8988T (cell line): ENCODE measurements around the gene PITPNC1.
"Not testable (repeated sequence)": the region's sequence is repeated elsewhere in the genome, so short reads cannot be mapped to it uniquely, and the experiment has no call there.

Source experiments
- DNase-seq: peaks from one replicate; pipeline ENCODE4 v3.0.0; 2011

PITPNC1 gene

GRCh38 chr17:67376737-67377487 lies at the start of gene PITPNC1:
Gene PITPNC1, plus strand, starts transcription at chr17:67377281.
- DNase-seq, result peak; percentile 52

DNA sequence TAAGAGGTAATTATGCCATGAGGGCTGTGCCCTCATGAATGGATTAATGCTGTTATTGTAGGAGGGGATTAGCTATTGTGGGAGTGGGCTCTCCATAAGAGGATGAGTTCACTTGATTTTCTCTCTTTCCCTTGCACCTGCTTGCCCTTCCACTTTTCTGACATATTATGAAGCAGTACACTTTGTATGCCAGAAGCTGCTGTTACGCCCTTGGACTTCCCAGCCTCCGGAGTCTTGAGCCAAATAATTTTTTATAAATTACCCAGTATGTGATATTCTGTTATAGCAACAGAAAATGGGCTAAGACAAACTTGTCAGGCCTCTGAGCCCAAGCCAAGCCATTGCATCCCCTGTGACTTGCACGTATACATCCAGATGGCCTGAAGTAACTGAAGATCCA lies 49.1 kb upstream of the PITPNC1 start:
- DNase-seq, result no peak

DNA sequence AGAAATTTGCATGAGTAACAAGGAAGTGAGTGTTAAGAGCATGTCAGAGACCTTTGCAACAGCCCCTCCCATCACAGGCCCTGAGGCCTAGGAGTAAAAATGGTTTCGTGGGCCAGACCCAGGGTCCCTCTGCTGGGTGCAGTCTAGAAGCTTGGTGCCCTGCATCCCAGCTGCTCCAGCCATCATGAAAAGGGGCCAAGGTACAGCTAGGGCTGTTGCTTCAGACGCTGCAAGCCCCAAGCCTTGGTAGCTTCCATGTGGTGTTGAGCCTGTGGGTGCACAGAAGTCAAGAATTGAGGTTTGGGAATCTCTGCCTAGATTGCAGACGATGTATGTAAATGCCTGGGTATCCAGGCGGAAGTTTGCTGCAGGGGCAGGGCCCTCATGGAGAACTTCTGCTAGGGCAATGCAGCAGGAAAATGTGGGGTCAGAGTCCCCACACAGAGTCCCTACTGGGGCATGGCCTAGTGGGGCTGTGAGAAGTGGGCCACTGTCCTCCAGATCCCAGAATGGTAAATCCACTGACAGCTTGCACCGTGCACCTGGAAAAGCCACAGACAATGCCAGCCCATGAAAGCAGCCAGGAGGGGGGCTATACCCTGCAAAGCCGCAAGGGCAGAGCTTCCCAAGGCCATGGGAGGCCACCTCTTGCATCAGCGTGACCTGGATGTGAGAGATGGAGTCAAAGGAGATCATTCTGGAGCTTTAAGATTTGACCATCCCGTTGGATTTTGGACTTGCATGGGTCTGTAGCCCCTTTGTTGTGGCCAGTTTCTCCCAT lies 45.5 kb upstream of the PITPNC1 start:
- not testable (repeated sequence) for DNase-seq

- not testable (repeated sequence) for DNase-seq
These were observed 44.9 kb upstream of the PITPNC1 start for GRCh38 chr17:67332162-67332508.

- DNase-seq, result no peak
These were observed 41.7 kb upstream of the PITPNC1 start for GRCh38 chr17:67335245-67335835.

- no peak for DNase-seq
These were observed 40.2 kb upstream of the PITPNC1 start for GRCh38 chr17:67336859-67337258.

DNA sequence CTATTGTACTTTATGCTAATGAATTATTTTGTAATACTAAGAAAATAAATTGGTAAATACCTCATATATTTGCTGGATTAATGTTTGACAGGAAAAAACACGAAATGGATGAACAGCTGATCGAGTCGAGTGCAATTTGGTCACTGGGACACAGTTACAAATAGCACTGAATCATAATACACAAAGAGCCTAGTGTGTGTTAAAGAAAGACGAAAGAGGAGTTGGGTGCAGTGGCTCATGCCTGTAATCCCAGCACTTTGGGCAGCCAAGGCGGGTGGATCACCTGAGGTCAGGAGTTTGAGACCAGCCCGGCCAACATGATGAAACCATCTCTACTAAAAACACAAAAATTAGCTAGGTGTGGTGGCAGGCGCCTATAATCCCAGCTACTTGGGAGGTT lies 38.7 kb upstream of the PITPNC1 start:
- DNase-seq, result not testable (repeated sequence)

- no peak for DNase-seq
These were observed 33.8 kb upstream of the PITPNC1 start for GRCh38 chr17:67343237-67343636.

DNA sequence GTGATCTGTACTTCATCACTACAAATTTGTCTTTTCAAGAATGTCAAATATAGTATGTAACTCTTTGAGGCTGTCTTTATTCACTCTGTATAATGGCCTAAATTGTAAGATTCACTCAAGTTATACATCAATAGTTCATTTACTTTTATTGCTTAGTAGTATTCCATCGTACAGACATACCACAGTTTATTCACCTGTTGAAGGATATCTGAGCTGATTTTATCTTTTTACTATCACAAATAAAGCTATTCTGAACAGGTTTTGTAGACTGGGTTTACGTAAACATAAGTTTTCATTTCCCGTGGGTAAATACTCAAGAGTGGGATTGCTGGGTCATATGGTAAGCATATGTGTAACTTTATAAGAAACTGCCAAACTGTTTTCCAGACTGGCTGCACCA lies 29.3 kb upstream of the PITPNC1 start:
- DNase-seq, result no peak

- no peak for DNase-seq
These were observed 27.7 kb upstream of the PITPNC1 start for GRCh38 chr17:67349420-67349819.

GRCh38 chr17:67353161-67353560 lies 23.9 kb upstream of the PITPNC1 start:
- no peak for DNase-seq

- DNase-seq, result no peak
These were observed 23.0 kb upstream of the PITPNC1 start for GRCh38 chr17:67353929-67354574.

DNA sequence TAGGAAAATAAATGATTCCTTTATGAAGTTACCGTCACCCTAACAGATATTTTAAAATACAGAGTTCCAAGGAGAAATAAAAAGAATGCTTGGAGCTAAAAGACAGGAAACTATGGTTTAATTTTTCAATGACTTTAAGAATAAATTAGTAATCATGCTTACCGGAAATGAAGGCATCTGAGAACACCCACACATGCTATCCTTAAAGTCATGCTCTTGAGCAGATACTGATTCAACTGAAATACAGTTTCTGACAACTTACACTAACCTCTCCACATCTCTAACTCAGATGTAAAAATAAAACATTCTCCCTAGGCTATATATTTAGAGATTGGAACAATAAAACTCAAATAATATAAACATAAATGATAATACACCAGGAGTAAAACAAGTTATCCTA lies 18.5 kb upstream of the PITPNC1 start:
- no peak for DNase-seq

DNA sequence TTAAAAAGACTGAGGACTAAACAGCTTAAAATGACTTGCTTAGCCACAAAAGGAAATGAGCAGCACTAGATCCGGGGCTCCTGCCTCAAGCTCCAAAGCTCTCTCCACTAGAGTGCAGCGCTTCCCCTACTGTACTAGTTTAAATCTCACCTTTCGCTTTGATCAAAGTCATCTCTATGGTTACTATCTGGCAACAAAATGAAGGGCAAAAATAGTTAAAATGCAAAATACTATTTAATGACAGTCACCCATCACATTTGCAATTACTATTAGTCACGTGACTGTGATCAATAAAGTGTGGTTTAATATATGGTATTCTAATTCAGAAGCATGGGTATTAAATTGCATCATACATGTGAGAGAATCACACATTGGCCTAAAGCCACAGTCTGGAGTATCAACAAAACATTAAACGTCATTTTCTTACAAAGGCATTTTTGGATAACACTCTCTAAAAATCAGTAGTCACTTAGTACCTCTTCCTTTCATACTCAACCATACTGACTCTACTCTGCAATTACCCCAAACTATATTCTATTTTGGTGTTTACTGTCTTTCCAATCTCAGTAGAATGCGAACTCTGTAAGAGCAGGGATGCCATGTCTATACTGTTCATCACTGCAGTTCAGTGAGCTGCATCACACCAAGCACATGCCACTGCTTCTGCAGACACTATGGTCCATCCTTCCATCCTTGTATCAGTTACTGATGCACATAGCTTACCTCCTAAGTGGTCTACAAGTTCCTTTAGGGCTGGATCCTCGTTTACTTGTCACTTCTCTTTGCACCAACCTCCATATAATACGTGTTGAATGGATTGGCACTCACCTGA lies 16.9 kb upstream of the PITPNC1 start:
- no peak for DNase-seq

- DNase-seq, result no peak
These were observed 16.2 kb upstream of the PITPNC1 start for GRCh38 chr17:67360880-67361279.

DNA sequence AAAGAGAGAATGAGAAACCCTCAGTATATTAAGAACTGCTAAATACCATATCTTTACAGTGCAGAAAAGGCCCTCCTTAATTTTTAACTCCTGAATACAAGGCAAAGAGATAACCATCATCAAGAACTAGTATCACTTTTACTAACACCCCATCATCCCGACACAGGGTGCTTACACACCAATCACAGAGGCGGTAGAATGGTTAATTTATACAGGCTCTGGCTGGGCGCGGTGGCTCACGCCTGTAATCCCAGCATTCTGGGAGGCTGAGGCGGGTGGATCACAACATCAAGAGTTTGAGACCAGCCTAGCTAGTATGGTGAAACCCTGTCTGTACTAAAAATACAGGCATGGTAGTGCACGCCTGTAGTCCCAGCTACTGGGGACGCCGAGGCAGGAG lies 14.9 kb upstream of the PITPNC1 start:
- DNase-seq, result no peak

GRCh38 chr17:67364847-67365737 lies 12.0 kb upstream of the PITPNC1 start:
- no peak for DNase-seq

DNA sequence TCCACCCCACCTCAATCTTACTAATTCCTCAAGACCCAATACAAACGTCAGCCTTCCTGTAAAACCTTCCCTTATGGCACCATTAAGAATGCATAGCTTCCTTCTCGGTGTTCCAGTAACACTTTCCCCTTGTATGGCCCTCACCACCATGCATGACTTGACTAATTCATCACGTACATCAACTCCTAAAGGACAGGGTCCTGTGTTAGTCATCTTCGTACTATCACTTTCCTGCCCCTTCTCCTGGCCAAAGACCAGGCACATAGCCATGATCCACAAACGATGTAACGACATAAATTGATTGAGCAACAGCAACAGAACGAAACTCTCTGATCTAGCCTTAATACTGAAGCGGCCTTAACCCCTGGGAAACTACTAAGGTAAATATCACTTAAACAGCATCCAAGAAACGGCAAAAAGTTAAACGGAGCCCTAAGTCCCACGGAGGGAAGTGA lies 11.3 kb upstream of the PITPNC1 start:
- DNase-seq, result no peak

DNA sequence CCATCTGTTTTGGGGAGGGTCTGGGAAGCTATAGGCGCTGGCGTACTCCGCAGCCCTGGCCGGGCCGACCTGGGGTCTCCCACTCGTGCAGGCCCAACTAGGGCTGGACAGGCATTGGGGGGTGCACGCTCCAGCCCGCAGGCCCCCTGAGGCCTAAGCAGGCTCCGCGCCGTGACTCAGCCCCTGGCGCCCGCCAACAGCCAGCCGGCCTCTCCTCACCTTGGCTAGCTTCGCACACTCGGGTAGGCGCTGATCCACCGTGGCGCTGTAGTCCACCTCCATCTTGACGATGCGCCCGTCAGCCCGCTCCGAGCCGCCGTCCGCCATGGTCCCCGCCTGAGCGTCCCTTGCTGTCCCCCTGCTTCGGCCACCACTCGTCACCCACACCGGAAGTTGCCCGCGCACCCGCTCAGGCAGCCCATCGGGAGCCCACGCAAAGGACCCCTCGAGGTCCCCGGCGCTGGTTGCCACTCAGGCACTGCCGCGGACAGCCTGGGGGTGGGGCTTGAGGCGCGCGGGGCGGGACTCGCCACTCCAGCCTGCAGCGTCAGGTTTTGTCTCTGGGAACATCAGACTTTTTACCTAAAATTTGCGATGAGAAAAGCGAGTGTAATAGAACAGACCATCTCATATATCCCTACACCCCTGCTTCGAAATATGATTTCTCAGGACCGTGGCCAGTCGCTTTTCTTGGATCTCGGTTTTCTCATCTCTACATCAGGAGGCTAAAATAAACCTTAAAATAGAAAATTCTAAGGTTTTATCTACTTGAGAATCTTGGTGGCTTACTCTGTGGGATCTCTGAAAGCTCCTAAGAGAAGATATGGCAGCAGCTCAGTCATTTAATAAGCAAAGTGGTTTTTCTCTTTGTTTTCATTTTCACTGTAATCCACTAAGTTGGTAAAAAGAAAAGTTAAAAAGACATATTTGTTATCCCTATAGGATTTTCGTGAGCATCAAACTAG lies 10.6 kb upstream of the PITPNC1 start, which contains the start of gene PSMD12:
TSS of gene PSMD12 (minus strand) at position 385 of the 965 bp plus-strand sequence. CDS start at position 327, 58 bp downstream.
- peak; percentile 37 for DNase-seq

- DNase-seq, result no peak
These were observed 7.4 kb upstream of the PITPNC1 start for GRCh38 chr17:67369676-67370075.
